Endothelial cell of umbilical vein (primary cell): ENCODE data around the gene TBC1D9. TPM values are rescaled to one million over a fixed set of nuclear protein-coding genes. Genes with fewer than 3 reads are reported as not detected.

Source experiments
- BruUV-seq: library from RNA; stranded (reverse); fragments of 400-500 nt; replicated peaks from 2 replicates; lab custom pipeline; 2021; lab: Mats Ljungman, UMichigan
- CTCF ChIA-PET: fragments of 300-600, 350-600 bp; sonication (Branson Sonifier 250); formaldehyde crosslinking; loops from one replicate; lab custom pipeline; 2021; ENCODE audit warnings: antibody characterized with exemption, inconsistent platforms; lab: Charles Lee
- POLR2A ChIA-PET: fragments of 300-600, 350-600 bp; sonication (Branson Sonifier 250); formaldehyde crosslinking; loops from one replicate; lab custom pipeline; 2021; ENCODE audit warnings: antibody characterized with exemption, inconsistent platforms; lab: Charles Lee
- DNase-seq: peaks from one replicate; pipeline ENCODE4 v3.0.0-alpha.2; 2011; ENCODE audit warnings: low read depth, low spot score
- FAIRE-seq: peaks from 2 replicates; lab custom pipeline; 2011; peaks lifted over from hg19 to GRCh38; lab: Jason Lieb, UNC
- H2AFZ ChIP-seq: 2 replicates; pipeline ENCODE4 v1.6.0; 2012; ENCODE audit warnings: low read depth, low read length, control low read depth, inconsistent platforms
- H3K27ac ChIP-seq: 2 replicates; pipeline ENCODE4 v1.5.1; 2011; ENCODE audit warnings: low read depth, mild to moderate bottlenecking, control low read depth, low read length, moderate library complexity; ENCODE audit not compliant: insufficient read depth
- H3K27me3 ChIP-seq, 2 experiments: 2 replicates each; pipeline versions ENCODE4 v1.6.0 to v1.6.1; 2011; ENCODE audit warnings: low read length in 2 of 2, mixed read lengths in 1 of 2; ENCODE audit not compliant: control insufficient read depth in 2 of 2, insufficient read depth in 2 of 2
- H3K36me3 ChIP-seq, 2 experiments: 2 replicates in 1 of 2; 3 replicates in 1 of 2; pipeline ENCODE4 v1.5.1; 2011; ENCODE audit warnings: low read length in 2 of 2, mild to moderate bottlenecking in 1 of 2, moderate library complexity in 1 of 2; ENCODE audit not compliant: control insufficient read depth in 2 of 2, insufficient read depth in 2 of 2; ENCODE audit errors: extremely low read depth in 1 of 2
- H3K4me1 ChIP-seq: 3 replicates; pipeline ENCODE4 v1.5.1; 2011; ENCODE audit warnings: mild to moderate bottlenecking, low read length; ENCODE audit not compliant: control insufficient read depth, insufficient read depth; ENCODE audit errors: extremely low read depth
- H3K4me2 ChIP-seq: 2 replicates; pipeline ENCODE4 v1.6.1; 2011; ENCODE audit warnings: low read length, control low read depth, mixed read lengths; ENCODE audit not compliant: insufficient read depth
- H3K4me3 ChIP-seq, 3 experiments: fragments of 200-600 bp in 1 of 3; sonication (generic), shearing (Covaris generic) in 1 of 3; replicated peaks in 1 of 3; 2 replicates each; pipeline ENCODE4 v1.5.1; 2011 to 2016; ENCODE audit warnings: control low read depth in 3 of 3, low read length in 3 of 3, mild to moderate bottlenecking in 2 of 3, inconsistent platforms in 1 of 3, low read depth in 1 of 3, moderate library complexity in 1 of 3; ENCODE audit not compliant: insufficient read depth in 1 of 3
- H3K79me2 ChIP-seq: 2 replicates; pipeline ENCODE4 v1.6.0; 2012; ENCODE audit warnings: low read length, inconsistent platforms; ENCODE audit not compliant: control insufficient read depth, insufficient read depth
- H3K9ac ChIP-seq: replicated peaks from 2 replicates; pipeline ENCODE3; 2011; ENCODE audit warnings: low read length, control low read depth; ENCODE audit not compliant: insufficient read depth; ENCODE audit errors: extremely low read depth
- H3K9me1 ChIP-seq: replicated peaks from 3 replicates; pipeline ENCODE4 v1.6.0; 2011; ENCODE audit warnings: mild to moderate bottlenecking, low read length; ENCODE audit not compliant: control insufficient read depth, insufficient read depth; ENCODE audit errors: extremely low read depth
- H3K9me3 ChIP-seq: replicated peaks from 2 replicates; pipeline ENCODE4 v1.5.1; 2012; ENCODE audit warnings: low read length, inconsistent platforms; ENCODE audit not compliant: control insufficient read depth, insufficient read depth
- H4K20me1 ChIP-seq: replicated peaks from 2 replicates; pipeline ENCODE3; 2011; ENCODE audit warnings: mild to moderate bottlenecking, low read length; ENCODE audit not compliant: control insufficient read depth, insufficient read depth; ENCODE audit errors: extremely low read depth
- CTCF ChIP-seq, 2 donors: IDR thresholded peaks; 1 replicate in 1 of 2; 2 replicates in 1 of 2; pipeline ENCODE4 v1.5.1; 2011; ENCODE audit warnings: low read length in 2 of 2, mild to moderate bottlenecking in 2 of 2, moderate library complexity in 2 of 2, control low read depth in 1 of 2, inconsistent platforms in 1 of 2, low read depth in 1 of 2; ENCODE audit not compliant: insufficient read depth in 1 of 2; ENCODE audit errors: extremely low read depth in 1 of 2
- EZH2 ChIP-seq: IDR thresholded peaks from 2 replicates; pipeline ENCODE4 v1.6.1; 2012; ENCODE audit warnings: borderline replicate concordance, low read depth, mild to moderate bottlenecking, moderate library complexity, low read length, inconsistent platforms; ENCODE audit not compliant: severe bottlenecking
- FOS ChIP-seq: IDR thresholded peaks from 2 replicates; pipeline ENCODE4 v1.6.1; 2011; ENCODE audit warnings: mild to moderate bottlenecking, low read length, moderate library complexity, borderline replicate concordance; ENCODE audit not compliant: insufficient read depth
- GATA2 ChIP-seq: IDR thresholded peaks from 2 replicates; pipeline ENCODE4 v1.7.0; 2011; ENCODE audit warnings: low read depth, mild to moderate bottlenecking, moderate library complexity, mixed read lengths, low read length; ENCODE audit not compliant: insufficient read length, insufficient read depth
- JUN ChIP-seq: IDR thresholded peaks from 2 replicates; pipeline ENCODE4 v1.6.1; 2011; ENCODE audit warnings: borderline replicate concordance, low read depth; ENCODE audit not compliant: insufficient read length, insufficient read depth
- MAX ChIP-seq: IDR thresholded peaks from 2 replicates; pipeline ENCODE4 v1.6.1; 2011; ENCODE audit not compliant: insufficient read depth, insufficient read length
- MYC ChIP-seq: IDR thresholded peaks from one replicate; pipeline ENCODE4 v1.6.1; 2011; ENCODE audit warnings: mild to moderate bottlenecking, low read depth, low read length
- POLR2A ChIP-seq: IDR thresholded peaks from 2 replicates; pipeline ENCODE4 v1.6.1; 2012; ENCODE audit warnings: low read depth, mild to moderate bottlenecking, control low read depth, low read length
- POLR2AphosphoS5 ChIP-seq: IDR thresholded peaks from 2 replicates; pipeline ENCODE4 v1.6.1; 2012; ENCODE audit warnings: low read depth, mild to moderate bottlenecking, control low read depth, low read length, moderate library complexity; ENCODE audit not compliant: insufficient read depth
- dilution Hi-C: fragments of 300-500 bp; cut with MboI; formaldehyde crosslinking; loops from one replicate; pipeline ENCODE4 v1.15.0; 2019; ENCODE audit warnings: low sequenced_read_pairs; ENCODE audit not compliant: extremely low pct_ligation_motif_present
- intact Hi-C: fragments of 100-400 bp; cut with micrococcal nuclease; formaldehyde crosslinking; loops from one replicate; pipeline ENCODE4 v1.10.0; 2022
- polyA plus RNA-seq, 4 experiments: library from polyadenylated mRNA; depleted of rRNA in 3 of 4; stranded (reverse) in 3 of 4; unstranded in 1 of 4; fragments of >200 nt; gene quantifications; 2 replicates each; pipeline versions ENCODE4 v1.2.1 to v1.2.3, GENCODE V29; 2011 to 2012; ENCODE audit warnings: missing spikeins in 1 of 4
- total RNA-seq: library from RNA; stranded (reverse); gene quantifications from 2 replicates; pipeline ENCODE4 v1.2.3, GENCODE V29; 2021

Gene TBC1D9
- total and polyA plus RNA-seq, 2 donors (not counting 3 experiments of a cell fraction or from before 2014, with no cell fraction given): 21.7 to 45.3 TPM

- no peaks in the 10 kb centered on the region for H3K9me1 ChIP-seq
- intact Hi-C loops: no loop called here
- no TSS peak for BruUV-seq
These were observed 111.0 kb downstream of the TBC1D9 start for GRCh38 chr4:140645196-140645595.

More at GRCh38 chr4:140645196-140645595, 111.0 kb downstream of the TBC1D9 start:
- H3K79me2 ChIP-seq: no peaks in the 10 kb centered on the region
- H3K27ac ChIP-seq: no peak overlapping the region
- H4K20me1 ChIP-seq: no peaks in the 10 kb centered on the region
- H2AFZ ChIP-seq: no peak overlapping the region
- H3K4me1 ChIP-seq: no peaks in the 10 kb centered on the region
- H3K4me3 ChIP-seq: no peak overlapping the region
- H3K4me2 ChIP-seq: no peak overlapping the region
- no peak for DNase-seq
- H3K36me3 ChIP-seq: peaks cover 0 to 25% of the 10 kb centered on the region in 2 experiments
- CTCF ChIA-PET: no interaction called here
- no peak for FAIRE-seq
- H3K27me3 ChIP-seq: no peaks in the 10 kb centered on the region
- H3K9me3 ChIP-seq: no peaks in the 10 kb centered on the region
- no peak overlapping the region for H3K9ac ChIP-seq
- dilution Hi-C loops: no loop called here
- TF ChIP-seq POLR2A (no peak), CTCF (IDR thresholded peaks at IDR 0.05; ENCODE audit: extremely low read depth in 1 of 2, insufficient read depth in 1 of 2, low read depth in 1 of 2, low read length in 2 of 2) (no peak), GATA2 (no peak), EZH2 (no peak), JUN (no peak), MAX (no peak), MYC (no peak), POLR2AphosphoS5 (no peak), FOS (no peak)
- POLR2A ChIA-PET: no interaction called here
